NCI-H2081 treated with DMSO at 0.1 percent for 48 hours (cell line): ENCODE results near the gene PBRM1.
"Not testable (repeated sequence)": the region's sequence is repeated elsewhere in the genome, so short reads cannot be mapped to it uniquely, and the experiment has no call there.

Source experiments
- DNase-seq: peaks from one replicate; lab custom pipeline; 2025; lab: John Stamatoyannopoulos, UW

PBRM1 gene

DNA sequence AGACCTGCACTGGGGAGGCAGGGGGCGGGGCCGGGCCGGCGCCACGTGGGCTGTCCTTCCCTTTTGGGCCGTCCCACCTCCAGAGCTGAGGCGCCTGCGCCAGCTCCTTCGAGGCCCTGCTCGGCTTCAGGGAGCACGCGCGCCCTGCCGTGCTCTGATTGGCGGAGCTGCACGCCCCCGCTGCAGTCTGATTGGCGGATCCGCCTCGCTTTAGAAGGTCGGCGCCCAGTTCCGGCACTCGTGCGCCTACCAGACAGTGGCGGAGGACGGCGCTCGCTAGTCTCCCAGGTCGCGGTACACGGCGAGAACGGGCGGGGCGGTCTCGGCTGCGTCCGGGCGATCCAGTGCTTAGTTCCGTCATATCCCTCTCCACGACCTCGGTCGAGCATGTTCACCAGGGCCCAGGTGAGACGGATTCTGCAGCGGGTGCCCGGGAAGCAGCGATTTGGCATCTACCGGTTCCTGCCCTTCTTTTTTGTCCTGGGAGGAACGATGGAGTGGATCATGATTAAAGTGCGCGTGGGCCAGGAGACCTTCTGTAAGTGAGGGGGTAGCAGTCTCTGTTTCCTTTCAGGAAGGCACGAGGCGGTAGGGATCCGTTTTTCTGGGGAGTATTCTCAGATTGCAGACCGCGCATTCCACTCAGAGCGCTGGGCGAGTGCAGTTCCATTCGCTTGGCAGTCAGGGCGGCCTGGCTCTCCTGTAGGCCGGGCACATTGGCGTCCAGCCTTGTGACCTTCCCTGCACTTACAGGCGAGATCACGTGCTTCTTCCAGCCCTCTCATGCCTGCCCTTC is 149.1 kb downstream of the PBRM1 start, which contains the start of gene UQCC5:
Gene UQCC5, plus strand, starts transcription at position 237 of the 796 bp plus-strand sequence. Its CDS starts 151 bp downstream, at position 388.
- peak; percentile 81 for DNase-seq

- no peak for DNase-seq
Observed at GRCh38 chr3:52536112-52536368, 149.7 kb downstream of the PBRM1 start.

DNA sequence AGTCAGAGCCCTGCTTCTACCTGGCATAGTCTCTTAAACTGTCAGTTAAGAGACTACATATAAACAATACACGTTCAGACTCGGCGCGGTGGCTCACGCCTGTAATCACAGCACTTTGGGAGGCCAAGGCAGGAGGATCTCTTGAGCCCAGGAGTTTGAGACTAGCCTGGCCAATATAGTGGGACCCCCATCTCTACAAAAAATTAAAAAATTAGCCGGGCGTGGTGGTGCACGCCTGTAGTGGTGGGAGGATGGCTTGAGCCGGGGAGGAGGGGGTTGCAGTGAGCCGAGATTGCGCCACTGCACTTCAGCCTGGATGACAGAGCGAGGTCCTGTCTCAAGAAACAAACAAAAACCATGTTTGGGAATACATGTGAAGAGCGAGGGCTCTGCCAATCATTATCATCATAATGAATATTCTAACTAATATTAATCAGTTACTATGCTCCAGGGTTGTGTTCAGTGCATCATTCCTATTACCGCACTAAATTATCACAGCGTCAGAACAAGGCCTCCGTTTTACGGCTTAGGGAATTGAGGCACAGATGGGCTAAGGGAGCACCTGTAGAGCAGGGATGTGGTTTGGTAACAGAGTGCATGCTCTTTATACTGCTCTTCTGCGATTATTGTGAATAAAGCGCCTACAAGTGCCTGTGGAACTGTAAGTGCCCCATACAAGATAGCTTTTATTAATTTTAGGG is 150.2 kb downstream of the PBRM1 start:
- DNase-seq: no peak

DNA sequence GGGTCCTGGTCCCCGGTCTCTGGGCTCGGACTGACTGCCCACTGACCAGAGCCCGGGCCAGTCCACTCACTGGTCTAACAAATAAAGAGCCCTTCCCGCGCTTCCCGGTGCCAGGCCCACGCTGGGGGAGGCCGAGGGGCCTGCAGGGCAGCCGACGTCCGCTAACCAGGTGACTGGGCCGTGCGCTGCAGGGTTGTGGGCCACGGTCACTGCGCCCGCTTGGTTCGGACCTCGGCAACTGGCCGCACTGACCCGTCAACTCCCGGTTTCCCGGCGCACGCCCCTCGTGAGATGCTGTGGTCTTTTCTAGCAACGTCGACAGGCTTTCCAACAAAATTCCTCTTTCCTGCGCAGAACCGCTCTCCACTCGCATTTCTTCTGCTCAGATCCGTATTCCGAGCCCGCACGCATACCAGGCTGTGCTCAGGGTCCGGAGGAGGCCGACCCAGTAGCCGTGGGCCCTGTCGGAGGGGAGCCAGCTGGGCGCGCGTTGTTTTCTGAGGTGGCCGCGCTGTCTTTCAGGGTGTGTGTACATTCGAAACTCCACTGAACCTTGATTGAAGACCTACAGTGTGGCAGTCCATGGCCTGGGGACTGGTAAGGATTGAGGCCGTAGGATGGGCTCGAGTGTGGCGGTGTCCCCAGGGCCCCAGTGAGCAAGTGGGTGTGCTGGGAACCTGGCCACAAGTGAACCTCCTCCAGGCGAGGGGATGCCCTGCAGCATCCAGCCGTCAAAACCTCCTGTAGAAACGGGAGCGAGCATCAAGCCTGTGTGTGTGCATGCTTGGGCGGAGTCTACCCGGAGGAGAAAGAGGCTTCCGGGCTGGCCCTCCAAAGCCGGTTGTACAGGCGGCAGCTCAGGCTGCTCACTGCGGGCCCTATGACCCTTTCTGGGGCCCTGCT is 151.2 kb downstream of the PBRM1 start:
- DNase-seq: no peak

- DNase-seq: no peak
Observed at GRCh38 chr3:52533623-52534280, 152.0 kb downstream of the PBRM1 start, which contains the start of gene NT5DC2. NT5DC2 (minus strand) TSS chr3:52533857; CDS start chr3:52533737, 120 bp downstream.

DNA sequence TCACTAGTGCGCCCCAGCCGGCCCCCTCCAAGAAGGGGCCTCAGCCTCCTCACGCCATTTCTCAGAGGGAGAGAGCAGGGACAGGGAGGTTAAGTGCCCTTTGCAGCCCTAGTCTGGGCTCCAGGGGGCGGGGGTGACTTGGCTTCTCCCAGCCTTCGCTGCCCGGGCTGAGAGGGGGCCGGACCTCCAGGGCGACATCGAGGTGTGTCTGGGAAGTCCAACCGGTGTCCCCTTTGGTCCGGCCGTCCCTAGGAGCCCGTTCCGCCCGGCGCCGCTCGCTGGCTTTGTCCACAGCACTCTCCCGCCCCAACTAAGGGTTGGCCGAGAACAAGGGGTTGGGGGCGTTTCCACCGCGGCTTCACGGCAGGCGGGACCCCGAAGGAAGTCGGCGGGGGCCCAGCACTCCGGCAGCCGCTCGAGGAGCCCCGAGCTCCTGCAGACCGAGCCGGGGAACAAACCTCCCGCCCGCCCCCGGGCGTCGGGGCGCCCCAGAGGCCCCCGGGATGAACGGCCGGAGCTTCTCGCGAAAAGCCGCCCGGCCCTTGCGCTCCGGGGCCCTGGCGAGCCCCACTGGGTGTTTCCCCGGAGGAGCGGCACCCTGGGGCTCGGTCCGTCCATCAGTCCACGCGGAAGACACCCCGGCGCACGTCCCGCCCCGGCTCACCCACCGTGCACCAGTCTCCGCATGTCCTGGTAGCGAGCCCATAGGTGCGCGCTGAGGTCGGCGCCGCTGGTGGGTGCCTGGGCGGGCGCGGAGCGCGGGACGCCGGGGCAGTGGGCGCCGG is 152.7 kb downstream of the PBRM1 start:
- DNase-seq: no peak

- DNase-seq: no peak
Observed at GRCh38 chr3:52532517-52532837, 153.2 kb downstream of the PBRM1 start.

DNA sequence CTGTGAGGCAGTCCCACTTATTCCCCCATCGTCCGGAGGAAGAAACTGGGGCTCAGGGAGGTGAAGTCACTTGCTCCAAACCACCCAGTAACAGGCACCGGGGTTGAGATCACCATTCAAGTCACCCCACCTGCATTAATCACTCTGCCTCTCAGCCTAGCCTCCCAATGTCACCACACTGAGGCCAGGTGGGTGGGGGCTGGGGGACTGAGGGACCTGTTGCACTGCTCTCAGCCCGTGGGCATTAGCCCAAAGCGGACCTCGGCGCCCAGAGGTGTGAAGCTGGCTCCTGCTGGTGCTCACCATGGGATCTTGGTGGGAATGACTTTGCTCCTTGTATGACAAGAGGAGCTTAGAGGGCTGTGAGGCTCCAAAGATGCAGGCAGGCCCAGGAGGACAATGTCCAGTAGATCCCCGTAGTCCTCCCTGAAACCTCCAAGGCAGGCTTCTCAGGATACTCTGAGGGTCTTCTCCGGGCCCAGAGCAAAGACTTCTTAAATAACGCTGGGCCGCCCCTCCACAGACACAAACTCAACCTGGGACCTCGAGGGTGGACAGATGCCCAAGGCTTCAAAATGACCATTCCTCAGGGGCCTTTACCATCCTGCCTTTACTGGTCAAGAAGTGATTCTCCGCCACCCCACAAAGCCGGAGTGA is 153.7 kb downstream of the PBRM1 start:
- no peak for DNase-seq

- no peak for DNase-seq
Observed at GRCh38 chr3:52530918-52531826, 154.5 kb downstream of the PBRM1 start.

- DNase-seq: no peak
Observed at GRCh38 chr3:52529376-52530333, 156.1 kb downstream of the PBRM1 start.

- no peak for DNase-seq
Observed at GRCh38 chr3:52528586-52529375, 156.9 kb downstream of the PBRM1 start.

DNA sequence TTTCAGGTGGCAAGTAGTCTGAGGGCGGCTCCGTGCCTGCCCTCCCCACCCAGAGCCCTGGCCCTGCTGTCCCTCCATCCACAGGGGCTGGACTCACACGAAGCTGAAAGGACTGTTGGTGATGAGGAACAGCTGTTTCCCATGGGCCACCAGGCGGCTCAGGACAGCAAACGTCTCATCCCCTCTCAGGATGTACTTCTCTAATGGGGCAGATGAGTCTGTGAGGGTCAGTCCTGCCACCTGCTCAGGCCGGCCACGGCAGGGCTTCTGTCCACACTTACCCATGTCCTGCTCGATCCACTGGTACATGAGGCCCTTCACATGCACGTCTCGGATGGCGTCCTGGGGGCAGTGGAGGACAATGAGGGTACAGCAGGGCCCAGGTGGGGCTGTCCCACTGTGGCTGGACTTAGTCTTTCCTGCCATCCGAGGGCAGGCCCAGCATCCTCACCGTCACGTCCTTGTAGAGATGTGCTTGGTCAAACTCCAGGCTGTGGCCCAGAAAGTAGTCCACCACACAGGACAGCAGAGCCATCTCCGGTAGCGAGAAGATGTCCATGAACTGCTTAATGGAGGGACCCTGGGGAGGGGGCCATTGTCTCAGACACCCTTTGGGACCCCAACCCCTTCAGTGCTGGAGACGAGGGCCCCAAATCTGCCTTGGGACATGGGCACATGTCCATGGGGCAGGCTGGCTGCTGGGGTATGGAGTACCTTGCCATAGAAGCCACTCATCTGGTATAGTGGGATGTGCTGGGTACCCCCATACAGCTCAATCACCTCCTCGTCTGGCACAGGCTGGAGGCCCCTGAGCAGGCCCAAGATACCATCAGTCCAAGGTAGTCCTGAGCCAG is 157.8 kb downstream of the PBRM1 start:
- no peak for DNase-seq

- DNase-seq: no peak
Observed at GRCh38 chr3:52527039-52527731, 158.5 kb downstream of the PBRM1 start.

- DNase-seq: not testable (repeated sequence)
Observed at GRCh38 chr3:52526671-52527038, 159.1 kb downstream of the PBRM1 start.

- no peak for DNase-seq
Observed at GRCh38 chr3:52525680-52526561, 159.8 kb downstream of the PBRM1 start.
